GM12878 (cell line): ENCODE results near the gene PITPNC1.

ENCODE experiments used
- CHD2 ChIP-seq: IDR thresholded peaks from 2 replicates; pipeline ENCODE4 v1.6.1; 2011; ENCODE audit warnings: low read depth, low read length, improper control_type of control experiment, borderline replicate concordance
- EP300 ChIP-seq, 2 experiments: fragments of 150-350 bp in 1 of 2; IDR thresholded peaks; 2 replicates each; pipeline ENCODE4 v1.6.1; 2011 to 2012; ENCODE audit warnings: low read depth in 2 of 2, low read length in 2 of 2, borderline replicate concordance in 1 of 2, improper control_type of control experiment in 1 of 2, inconsistent platforms in 1 of 2; ENCODE audit not compliant: control insufficient read depth in 1 of 2
- JUND ChIP-seq: IDR thresholded peaks from 2 replicates; pipeline ENCODE4 v1.6.1; 2012; ENCODE audit warnings: low read depth, mild to moderate bottlenecking, low read length, improper control_type of control experiment, moderate library complexity
- NFYB ChIP-seq: IDR thresholded peaks from 2 replicates; pipeline ENCODE4 v1.6.1; 2011; ENCODE audit warnings: low read depth, mild to moderate bottlenecking, low read length, improper control_type of control experiment, moderate library complexity; ENCODE audit not compliant: insufficient read depth
- PAX5 ChIP-seq: IDR thresholded peaks from 2 replicates; pipeline ENCODE4 v1.6.1; 2011; ENCODE audit warnings: low read depth, low read length, borderline replicate concordance
- POLR2AphosphoS5 ChIP-seq: IDR thresholded peaks from 2 replicates; pipeline ENCODE4 v1.6.1; 2011; ENCODE audit warnings: mild to moderate bottlenecking, low read length, inconsistent platforms
- TF ChIP-seq, protein P1 (sequence below): fragments of 450-650 bp; IDR thresholded peaks from 2 replicates; pipeline ENCODE4 v1.6.1; 2016; ENCODE audit warnings: mild to moderate bottlenecking
- TF ChIP-seq, protein P2 (sequence below), 3 experiments: IDR thresholded peaks in 2 of 3; conservative IDR thresholded peaks in 1 of 3; 2 replicates each; pipeline ENCODE4 v1.5.1; 2011; ENCODE audit warnings: low read depth in 3 of 3, low read length in 3 of 3, mild to moderate bottlenecking in 3 of 3, control low read depth in 2 of 3, moderate library complexity in 2 of 3, inconsistent platforms in 1 of 3, mixed read lengths in 1 of 3; ENCODE audit not compliant: control insufficient read depth in 2 of 3, insufficient read depth in 1 of 3; ENCODE audit errors: extremely low read depth in 1 of 3

DNA sequence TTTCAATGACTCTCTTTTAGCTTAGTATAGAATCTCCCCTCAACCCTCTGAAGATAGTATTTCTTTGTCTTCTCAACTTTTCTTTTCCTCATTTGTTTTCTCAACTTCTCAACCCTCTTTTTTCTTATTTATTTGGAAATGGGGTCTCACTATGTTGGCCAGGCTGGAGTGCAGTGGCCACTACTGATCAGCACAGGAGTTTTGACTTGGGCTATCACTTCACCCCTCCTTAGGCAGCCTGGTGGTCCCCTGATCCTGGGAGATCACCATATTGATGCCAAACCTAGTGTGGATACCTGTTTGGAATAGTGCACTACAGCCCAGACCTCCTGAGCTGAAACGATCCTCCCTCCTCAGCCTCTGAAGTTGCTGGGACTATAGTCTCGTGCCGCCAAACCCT lies 79.8 kb downstream of the PITPNC1 start:
- TF ChIP-seq POLR2AphosphoS5 (no peak), NFYB (no peak), JUND (no peak), CHD2 (no peak), PAX5 (no peak), EP300 (IDR thresholded peaks at IDR 0.05; ENCODE audit: borderline replicate concordance in 1 of 2, control insufficient read depth in 1 of 2, low read depth in 2 of 2, low read length in 2 of 2) (no peak)
- TF ChIP-seq, protein P1, sequence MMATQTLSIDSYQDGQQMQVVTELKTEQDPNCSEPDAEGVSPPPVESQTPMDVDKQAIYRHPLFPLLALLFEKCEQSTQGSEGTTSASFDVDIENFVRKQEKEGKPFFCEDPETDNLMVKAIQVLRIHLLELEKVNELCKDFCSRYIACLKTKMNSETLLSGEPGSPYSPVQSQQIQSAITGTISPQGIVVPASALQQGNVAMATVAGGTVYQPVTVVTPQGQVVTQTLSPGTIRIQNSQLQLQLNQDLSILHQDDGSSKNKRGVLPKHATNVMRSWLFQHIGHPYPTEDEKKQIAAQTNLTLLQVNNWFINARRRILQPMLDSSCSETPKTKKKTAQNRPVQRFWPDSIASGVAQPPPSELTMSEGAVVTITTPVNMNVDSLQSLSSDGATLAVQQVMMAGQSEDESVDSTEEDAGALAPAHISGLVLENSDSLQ = no peak
- TF ChIP-seq, protein P2, sequence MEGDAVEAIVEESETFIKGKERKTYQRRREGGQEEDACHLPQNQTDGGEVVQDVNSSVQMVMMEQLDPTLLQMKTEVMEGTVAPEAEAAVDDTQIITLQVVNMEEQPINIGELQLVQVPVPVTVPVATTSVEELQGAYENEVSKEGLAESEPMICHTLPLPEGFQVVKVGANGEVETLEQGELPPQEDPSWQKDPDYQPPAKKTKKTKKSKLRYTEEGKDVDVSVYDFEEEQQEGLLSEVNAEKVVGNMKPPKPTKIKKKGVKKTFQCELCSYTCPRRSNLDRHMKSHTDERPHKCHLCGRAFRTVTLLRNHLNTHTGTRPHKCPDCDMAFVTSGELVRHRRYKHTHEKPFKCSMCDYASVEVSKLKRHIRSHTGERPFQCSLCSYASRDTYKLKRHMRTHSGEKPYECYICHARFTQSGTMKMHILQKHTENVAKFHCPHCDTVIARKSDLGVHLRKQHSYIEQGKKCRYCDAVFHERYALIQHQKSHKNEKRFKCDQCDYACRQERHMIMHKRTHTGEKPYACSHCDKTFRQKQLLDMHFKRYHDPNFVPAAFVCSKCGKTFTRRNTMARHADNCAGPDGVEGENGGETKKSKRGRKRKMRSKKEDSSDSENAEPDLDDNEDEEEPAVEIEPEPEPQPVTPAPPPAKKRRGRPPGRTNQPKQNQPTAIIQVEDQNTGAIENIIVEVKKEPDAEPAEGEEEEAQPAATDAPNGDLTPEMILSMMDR (IDR thresholded peaks at IDR 0.05 in 2 of 3, conservative IDR thresholded peaks at IDR 0.05 in 1 of 3; ENCODE audit: control insufficient read depth in 2 of 3, extremely low read depth in 1 of 3, insufficient read depth in 1 of 3, low read depth in 3 of 3, low read length in 3 of 3) = no peak
